Bronchial epithelial cell (primary cell): ENCODE measurements around the gene TRABD2B. TPM values are rescaled to one million over a fixed set of nuclear protein-coding genes. Genes with fewer than 3 reads are reported as not detected.

ENCODE experiments used
- DNase-seq: peaks from one replicate; pipeline ENCODE4 v3.0.0-alpha.2; 2010; ENCODE audit warnings: low read depth
- FAIRE-seq: peaks from 2 replicates; lab custom pipeline; 2011; peaks lifted over from hg19 to GRCh38; lab: Jason Lieb, UNC
- H3K27me3 ChIP-seq: 2 replicates; pipeline ENCODE4 v1.5.1; 2011; ENCODE audit warnings: low read length; ENCODE audit not compliant: control insufficient read depth, insufficient read depth
- H3K36me3 ChIP-seq: 2 replicates; pipeline ENCODE4 v1.5.1; 2011; ENCODE audit warnings: low read length; ENCODE audit not compliant: control insufficient read depth, insufficient read depth
- H3K4me3 ChIP-seq: 2 replicates; pipeline ENCODE4 v1.5.1; 2011; ENCODE audit warnings: mild to moderate bottlenecking, low read depth, low read length, control low read depth
- total RNA-seq: library from RNA; depleted of rRNA; stranded (reverse); fragments of >200 nt; gene quantifications from 2 replicates; pipeline ENCODE4 v1.2.1, GENCODE V29; 2014
- TF ChIP-seq, protein P1 (sequence below): IDR thresholded peaks from 2 replicates; pipeline ENCODE4 v1.5.1; 2011; ENCODE audit warnings: mild to moderate bottlenecking, moderate library complexity, low read length, control low read depth, inconsistent platforms; ENCODE audit not compliant: insufficient read depth, severe bottlenecking

TRABD2B gene
- total RNA-seq, 1 donor from 2014 or later: under 0.01 TPM

- no peak for FAIRE-seq
- Histone ChIP-seq H3K36me3 (no peaks in the 10 kb centered on the region), H3K27me3 (no peaks in the 10 kb centered on the region), H3K4me3 (no peak overlapping the region)
- TF ChIP-seq, protein P1, sequence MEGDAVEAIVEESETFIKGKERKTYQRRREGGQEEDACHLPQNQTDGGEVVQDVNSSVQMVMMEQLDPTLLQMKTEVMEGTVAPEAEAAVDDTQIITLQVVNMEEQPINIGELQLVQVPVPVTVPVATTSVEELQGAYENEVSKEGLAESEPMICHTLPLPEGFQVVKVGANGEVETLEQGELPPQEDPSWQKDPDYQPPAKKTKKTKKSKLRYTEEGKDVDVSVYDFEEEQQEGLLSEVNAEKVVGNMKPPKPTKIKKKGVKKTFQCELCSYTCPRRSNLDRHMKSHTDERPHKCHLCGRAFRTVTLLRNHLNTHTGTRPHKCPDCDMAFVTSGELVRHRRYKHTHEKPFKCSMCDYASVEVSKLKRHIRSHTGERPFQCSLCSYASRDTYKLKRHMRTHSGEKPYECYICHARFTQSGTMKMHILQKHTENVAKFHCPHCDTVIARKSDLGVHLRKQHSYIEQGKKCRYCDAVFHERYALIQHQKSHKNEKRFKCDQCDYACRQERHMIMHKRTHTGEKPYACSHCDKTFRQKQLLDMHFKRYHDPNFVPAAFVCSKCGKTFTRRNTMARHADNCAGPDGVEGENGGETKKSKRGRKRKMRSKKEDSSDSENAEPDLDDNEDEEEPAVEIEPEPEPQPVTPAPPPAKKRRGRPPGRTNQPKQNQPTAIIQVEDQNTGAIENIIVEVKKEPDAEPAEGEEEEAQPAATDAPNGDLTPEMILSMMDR: no peak
- DNase-seq: no peak
Observed at GRCh38 chr1:47887475-47888293, 109.5 kb downstream of the TRABD2B start.

DNA sequence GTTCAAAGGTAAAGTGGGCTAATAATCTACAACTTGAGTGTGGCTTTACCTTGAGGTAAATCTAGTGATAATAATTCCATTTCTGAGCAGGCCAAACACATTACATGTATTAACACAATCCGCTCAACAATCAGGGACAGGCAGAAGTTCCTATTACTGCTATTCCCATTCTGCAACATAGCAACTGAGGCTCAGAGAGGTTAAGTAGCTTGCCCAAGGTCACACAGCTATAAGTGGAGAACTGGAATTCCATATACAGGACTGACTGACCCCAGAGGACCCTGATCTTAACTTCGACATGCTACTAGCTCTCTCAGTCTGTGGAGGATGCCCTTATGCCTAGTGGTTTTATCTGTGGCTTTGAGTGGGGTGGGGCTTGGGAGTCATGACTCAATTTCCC lies 110.1 kb downstream of the TRABD2B start:
- H3K4me3 ChIP-seq: no peak overlapping the region
- peak; percentile 23 for FAIRE-seq

GRCh38 chr1:47886141-47886540 lies 111.0 kb downstream of the TRABD2B start:
- TF ChIP-seq, protein P1: no peak
- DNase-seq (no peak), FAIRE-seq (no peak)
- Histone ChIP-seq H3K4me3 (no peak overlapping the region), H3K36me3 (no peaks in the 10 kb centered on the region), H3K27me3 (no peaks in the 10 kb centered on the region)

More for the DNA sequence above, 110.1 kb downstream of the TRABD2B start:
- no peak for DNase-seq
- no peaks in the 10 kb centered on the region for H3K36me3 ChIP-seq
- TF ChIP-seq, protein P1: no peak
- H3K27me3 ChIP-seq: no peaks in the 10 kb centered on the region

- FAIRE-seq (peak; percentile 47), DNase-seq (no peak)
- no peaks in the 10 kb centered on the region for H3K36me3 ChIP-seq
- no peaks in the 10 kb centered on the region for H3K27me3 ChIP-seq
- TF ChIP-seq, protein P1: no peak
- H3K4me3 ChIP-seq: no peak overlapping the region
Observed at GRCh38 chr1:47885062-47885830, 111.9 kb downstream of the TRABD2B start.

DNA sequence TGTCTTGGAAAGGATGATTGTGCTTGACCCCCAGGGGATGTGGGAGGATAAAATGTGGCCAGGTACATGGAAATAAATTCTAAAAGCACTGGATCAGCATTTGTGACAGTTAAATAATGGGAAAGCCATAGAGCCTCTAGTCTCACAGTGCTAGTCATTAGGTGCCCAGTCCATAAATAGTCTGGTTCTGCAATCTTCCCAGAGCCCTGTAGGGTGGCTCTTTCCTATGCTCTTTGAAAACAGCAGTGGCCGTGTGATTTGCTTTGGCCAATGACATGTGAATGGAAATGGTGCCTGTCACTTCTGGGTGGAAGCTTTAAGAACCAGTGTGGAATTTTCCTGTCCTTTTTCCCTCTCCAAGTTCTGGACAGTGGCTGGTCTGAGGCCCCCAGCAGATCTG lies 113.2 kb downstream of the TRABD2B start:
- H3K27me3 ChIP-seq: no peaks in the 10 kb centered on the region
- no peak for FAIRE-seq
- TF ChIP-seq, protein P1: no peak
- DNase-seq: no peak
- no peak overlapping the region for H3K4me3 ChIP-seq
- no peaks in the 10 kb centered on the region for H3K36me3 ChIP-seq
